Lower lobe of right lung (tissue), 2 donors: ENCODE data around the gene ELMOD1. TPM values are rescaled to one million over a fixed set of nuclear protein-coding genes. Genes with fewer than 3 reads are reported as not detected.

Source experiments
- ATAC-seq, 2 donors: fragments of 200-7000 bp; cut with Tn5 transposase; one replicate each; pipeline ENCODE4 v1.9.1; 2020 to 2022; ENCODE audit warnings: mild to moderate bottlenecking in 2 of 2, moderate library complexity in 2 of 2
- DNase-seq: peaks from one replicate; pipeline ENCODE4 v3.0.0-alpha.2; 2020
- H3K27ac ChIP-seq: fragments of 200-600 bp; one replicate; pipeline ENCODE4 v1.8.0; 2022
- H3K27me3 ChIP-seq: fragments of 200-600 bp; one replicate; pipeline ENCODE4 v1.8.0; 2022; ENCODE audit warnings: low read depth
- H3K36me3 ChIP-seq: fragments of 200-600 bp; one replicate; pipeline ENCODE4 v1.8.0; 2022; ENCODE audit warnings: mild to moderate bottlenecking
- H3K4me1 ChIP-seq: fragments of 200-600 bp; one replicate; pipeline ENCODE4 v1.8.0; 2022
- H3K4me3 ChIP-seq: fragments of 200-600 bp; one replicate; pipeline ENCODE4 v1.8.0; 2022; ENCODE audit warnings: mild to moderate bottlenecking
- H3K9me3 ChIP-seq: fragments of 200-600 bp; one replicate; pipeline ENCODE4 v1.8.0; 2022
- CTCF ChIP-seq: fragments of 200-600 bp; IDR thresholded peaks from one replicate; pipeline ENCODE4 v1.8.0; 2022; ENCODE audit warnings: antibody characterized with exemption, mild to moderate bottlenecking
- intact Hi-C: fragments of 100-400 bp; cut with DNase I; formaldehyde crosslinking; loops from one replicate; pipeline ENCODE4 v1.11.0; 2022
- total RNA-seq: library from RNA; stranded (reverse); fragmentation: NEBNext Ultra II Directional; extraction: Animal tissue kit (Norgen Biotek cat#: 25700); gene quantifications from one replicate; pipeline ENCODE4 v1.2.1, GENCODE V29; 2021
- donor health status: DM: no; HTN: yes; CAD: no; lungs with severe emphysema.

ELMOD1 gene
- total RNA-seq, 1 donor from 2014 or later = 1.8 TPM

- no peak overlapping the region for H3K27ac ChIP-seq
- intact Hi-C loops = no loop called here
- no peaks in the 10 kb centered on the region for H3K9me3 ChIP-seq
- H3K36me3 ChIP-seq = no peaks in the 10 kb centered on the region
- DNase-seq (no peak), ATAC-seq (no peak)
- no peaks in the 10 kb centered on the region for H3K27me3 ChIP-seq
- TF ChIP-seq CTCF = no peak
- H3K4me1 ChIP-seq = no peaks in the 10 kb centered on the region
- no peak overlapping the region for H3K4me3 ChIP-seq
These were observed 87.1 kb downstream of the ELMOD1 start for GRCh38 chr11:107677924-107678631.

- no peaks in the 10 kb centered on the region for H3K9me3 ChIP-seq
- ATAC-seq (no peak), DNase-seq (no peak)
- no peaks in the 10 kb centered on the region for H3K4me1 ChIP-seq
- intact Hi-C loops = no loop called here
- H3K36me3 ChIP-seq = no peaks in the 10 kb centered on the region
- no peaks in the 10 kb centered on the region for H3K27me3 ChIP-seq
- no peak for TF ChIP-seq CTCF
- no peak overlapping the region for H3K27ac ChIP-seq
- no peak overlapping the region for H3K4me3 ChIP-seq
These were observed 87.7 kb downstream of the ELMOD1 start for GRCh38 chr11:107678632-107678971.

- Histone ChIP-seq H3K4me1 (no peaks in the 10 kb centered on the region), H3K9me3 (no peaks in the 10 kb centered on the region), H3K27me3 (no peaks in the 10 kb centered on the region), H3K36me3 (no peaks in the 10 kb centered on the region), H3K27ac (no peak overlapping the region), H3K4me3 (no peak overlapping the region)
- ATAC-seq (no peak), DNase-seq (no peak)
- no peak for TF ChIP-seq CTCF
- intact Hi-C loops = no loop called here
These were observed 88.5 kb downstream of the ELMOD1 start for GRCh38 chr11:107679255-107680024.

GRCh38 chr11:107682171-107682570 is 91.2 kb downstream of the ELMOD1 start:
- no peaks in the 10 kb centered on the region for H3K4me1 ChIP-seq
- no peaks in the 10 kb centered on the region for H3K36me3 ChIP-seq
- TF ChIP-seq CTCF = no peak
- no peaks in the 10 kb centered on the region for H3K27me3 ChIP-seq
- no peaks in the 10 kb centered on the region for H3K9me3 ChIP-seq
- ATAC-seq (peak; percentile 49 to 54), DNase-seq (no peak)
- H3K4me3 ChIP-seq = no peak overlapping the region
- no peak overlapping the region for H3K27ac ChIP-seq
- intact Hi-C loops = no loop called here

- Histone ChIP-seq H3K9me3 (no peaks in the 10 kb centered on the region), H3K4me1 (no peaks in the 10 kb centered on the region), H3K27me3 (no peaks in the 10 kb centered on the region), H3K4me3 (no peak overlapping the region), H3K27ac (no peak overlapping the region), H3K36me3 (no peaks in the 10 kb centered on the region)
- intact Hi-C loops = no loop called here
- DNase-seq = no peak
- ATAC-seq = peak; percentile 21 to 52
- TF ChIP-seq CTCF = no peak
These were observed 91.6 kb downstream of the ELMOD1 start for GRCh38 chr11:107682572-107682971.
